SW480 (cell line): ENCODE results near the gene LAMA5.
"Not testable (repeated sequence)": the region's sequence is repeated elsewhere in the genome, so short reads cannot be mapped to it uniquely, and the experiment has no call there.

Experiments used
- DNase-seq: peaks from one replicate; pipeline ENCODE4 v3.0.0-alpha.2; 2016; ENCODE audit warnings: low spot score

The LAMA5 gene

DNA sequence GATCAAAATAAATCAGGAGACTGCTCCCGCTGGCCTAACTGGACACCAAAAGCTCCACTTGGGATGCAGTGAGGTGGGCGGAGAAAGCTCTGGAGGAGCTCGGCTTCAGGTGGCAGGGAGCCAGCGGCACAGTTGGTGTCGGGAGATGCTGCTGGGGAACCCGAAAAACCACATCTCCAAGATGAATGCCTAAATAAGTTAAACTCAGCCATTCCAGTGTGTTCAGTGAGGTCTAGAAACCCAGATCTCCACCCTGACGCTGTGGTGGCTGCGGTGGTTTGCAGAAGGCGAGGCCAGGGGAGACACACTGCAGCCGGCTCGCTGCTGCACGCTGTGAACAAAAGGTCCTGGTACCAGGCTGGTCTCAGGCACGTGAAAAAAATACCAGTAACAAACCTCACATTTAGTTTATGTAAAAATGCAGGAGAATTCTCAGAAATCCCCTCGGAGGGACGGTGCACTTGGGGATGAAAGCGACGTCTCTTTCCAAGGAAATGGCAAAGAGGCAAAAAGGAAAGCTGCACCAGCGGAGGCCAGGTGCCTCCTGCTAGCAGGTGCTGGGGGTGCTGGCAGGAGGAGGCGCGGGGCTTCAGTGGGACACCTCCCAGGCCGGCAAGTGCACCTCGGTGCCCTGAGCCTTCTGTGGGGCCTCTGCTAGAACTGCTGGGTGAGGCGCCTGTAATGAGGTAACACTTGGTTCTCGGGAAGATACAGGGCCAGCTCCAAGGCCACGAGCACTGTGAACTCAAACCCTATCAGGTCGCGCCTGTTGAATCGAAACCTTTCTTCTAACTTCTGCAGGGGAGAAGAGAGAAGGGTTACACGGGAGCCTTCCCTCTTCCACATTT is 23.4 kb upstream of the LAMA5 start:
- no peak for DNase-seq

DNA sequence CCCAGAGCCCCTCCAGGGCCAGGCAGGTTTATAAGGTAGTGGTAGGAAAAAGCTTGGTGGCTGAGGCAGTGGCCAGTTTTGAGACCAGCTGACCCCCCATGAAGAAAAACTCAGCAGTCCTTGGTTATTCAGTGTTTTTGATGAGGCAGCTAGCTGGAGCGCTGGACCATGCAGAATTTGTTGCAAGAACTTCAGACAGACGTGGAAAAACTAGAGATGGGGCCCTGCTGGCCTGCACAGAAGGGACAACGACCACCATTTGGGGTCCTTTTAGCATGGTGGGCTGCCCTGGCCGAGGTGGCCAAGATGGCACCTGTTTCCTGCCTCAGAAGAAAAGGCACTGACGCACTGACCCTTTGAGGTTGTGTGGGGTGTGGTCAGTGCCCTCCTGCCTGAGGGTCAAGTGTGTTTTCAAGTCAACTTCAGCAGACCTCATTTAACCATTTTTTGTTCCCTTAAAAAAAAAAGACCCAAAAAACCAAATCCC is 22.5 kb upstream of the LAMA5 start:
- DNase-seq: no peak

DNA sequence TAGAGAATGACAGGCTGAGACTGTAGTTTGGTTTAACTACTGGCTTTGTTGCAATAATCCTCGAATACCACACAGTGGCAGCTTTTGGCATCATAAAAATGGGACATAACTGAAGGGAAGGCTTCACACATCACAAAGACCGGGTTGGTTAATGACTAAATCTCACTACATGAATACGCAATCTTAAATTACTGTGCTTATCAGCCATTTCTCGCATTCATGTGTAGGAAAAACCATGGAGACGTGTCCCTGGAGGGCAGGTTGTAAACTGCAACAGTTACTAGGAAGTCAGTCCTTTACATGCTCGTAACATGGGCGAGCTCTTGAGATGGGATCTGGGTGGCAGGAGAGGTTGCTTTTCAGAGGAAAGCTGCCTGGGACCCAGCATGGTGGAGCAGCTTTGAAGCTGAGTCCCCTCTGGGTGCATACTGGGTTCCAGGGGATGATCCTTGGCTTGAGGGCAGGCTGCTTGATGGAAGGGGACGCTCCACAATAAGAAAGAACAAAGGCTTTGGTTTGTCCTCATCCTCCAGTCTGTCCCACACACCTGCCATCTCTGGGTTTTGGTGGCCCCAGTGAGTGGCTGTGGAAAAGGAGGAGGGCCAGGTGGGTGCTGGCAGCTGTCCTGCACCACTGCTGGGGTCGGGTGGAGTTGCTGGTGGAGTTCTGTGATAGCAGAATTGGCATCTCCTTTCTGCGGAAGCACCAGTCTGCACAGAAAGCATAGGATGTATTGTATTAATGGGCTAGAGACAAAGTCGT is 21.9 kb upstream of the LAMA5 start:
- no peak for DNase-seq

DNA sequence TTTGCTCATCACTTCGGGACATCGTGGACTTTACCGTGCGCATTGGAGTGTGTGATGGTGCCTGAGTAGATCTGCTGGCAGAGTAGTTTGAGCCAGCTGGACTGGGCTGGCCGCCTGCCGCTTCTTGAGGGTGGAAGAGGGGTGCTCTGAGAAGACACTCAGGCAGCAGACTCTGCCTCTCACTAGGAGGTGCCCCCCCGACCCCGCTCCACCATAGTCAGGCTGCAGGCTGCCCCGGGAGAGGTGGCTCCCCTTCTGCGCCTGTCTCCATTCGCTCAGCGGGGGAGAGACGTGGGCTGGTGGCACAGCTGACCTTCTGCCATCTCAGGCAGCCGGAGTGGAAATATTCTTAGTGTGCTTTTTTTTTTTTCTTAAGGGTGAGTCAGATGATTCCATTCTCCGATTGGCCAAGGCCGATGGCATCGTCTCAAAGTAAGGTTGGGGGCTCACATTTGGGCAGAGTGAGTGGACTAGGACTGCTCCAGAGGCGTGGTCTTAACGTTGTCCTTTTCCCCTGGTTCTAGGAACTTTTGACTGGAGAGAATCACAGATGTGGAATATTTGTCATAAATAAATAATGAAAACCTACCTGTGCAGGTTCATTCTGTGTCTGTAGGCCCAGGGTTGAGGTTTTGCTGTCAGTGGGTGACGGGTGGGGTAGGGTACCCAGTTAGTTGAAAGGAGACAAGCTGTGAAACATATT is 21.0 kb upstream of the LAMA5 start:
- DNase-seq: no peak

DNA sequence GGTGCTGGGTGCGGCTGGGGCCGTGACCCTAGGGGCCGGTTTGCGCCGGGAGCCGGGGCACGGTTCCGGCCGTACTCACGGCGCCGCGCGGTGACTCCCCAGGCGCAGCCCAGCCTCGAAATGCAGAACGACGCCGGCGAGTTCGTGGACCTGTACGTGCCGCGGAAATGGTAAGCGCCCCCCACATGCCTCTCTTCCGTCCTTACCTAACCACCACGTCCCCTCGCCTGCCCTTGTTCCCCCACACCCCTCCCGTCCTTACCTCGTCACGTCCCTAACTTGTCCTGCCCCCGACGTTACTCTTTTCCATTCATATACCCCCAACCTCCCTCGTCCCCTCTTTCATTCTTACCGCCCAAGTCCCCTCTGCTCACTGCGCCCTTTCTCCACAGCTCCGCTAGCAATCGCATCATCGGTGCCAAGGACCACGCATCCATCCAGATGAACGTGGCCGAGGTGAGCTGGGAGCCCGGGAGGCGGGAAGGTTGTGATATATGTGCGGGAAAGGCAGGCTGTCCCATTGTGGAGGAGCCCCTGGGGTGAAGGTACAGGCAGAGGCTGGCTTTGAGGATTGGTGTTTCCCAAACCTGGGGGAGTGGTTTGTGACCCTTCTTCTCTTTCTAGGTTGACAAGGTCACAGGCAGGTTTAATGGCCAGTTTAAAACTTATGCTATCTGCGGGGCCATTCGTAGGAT is 20.3 kb upstream of the LAMA5 start:
- no peak for DNase-seq

DNA sequence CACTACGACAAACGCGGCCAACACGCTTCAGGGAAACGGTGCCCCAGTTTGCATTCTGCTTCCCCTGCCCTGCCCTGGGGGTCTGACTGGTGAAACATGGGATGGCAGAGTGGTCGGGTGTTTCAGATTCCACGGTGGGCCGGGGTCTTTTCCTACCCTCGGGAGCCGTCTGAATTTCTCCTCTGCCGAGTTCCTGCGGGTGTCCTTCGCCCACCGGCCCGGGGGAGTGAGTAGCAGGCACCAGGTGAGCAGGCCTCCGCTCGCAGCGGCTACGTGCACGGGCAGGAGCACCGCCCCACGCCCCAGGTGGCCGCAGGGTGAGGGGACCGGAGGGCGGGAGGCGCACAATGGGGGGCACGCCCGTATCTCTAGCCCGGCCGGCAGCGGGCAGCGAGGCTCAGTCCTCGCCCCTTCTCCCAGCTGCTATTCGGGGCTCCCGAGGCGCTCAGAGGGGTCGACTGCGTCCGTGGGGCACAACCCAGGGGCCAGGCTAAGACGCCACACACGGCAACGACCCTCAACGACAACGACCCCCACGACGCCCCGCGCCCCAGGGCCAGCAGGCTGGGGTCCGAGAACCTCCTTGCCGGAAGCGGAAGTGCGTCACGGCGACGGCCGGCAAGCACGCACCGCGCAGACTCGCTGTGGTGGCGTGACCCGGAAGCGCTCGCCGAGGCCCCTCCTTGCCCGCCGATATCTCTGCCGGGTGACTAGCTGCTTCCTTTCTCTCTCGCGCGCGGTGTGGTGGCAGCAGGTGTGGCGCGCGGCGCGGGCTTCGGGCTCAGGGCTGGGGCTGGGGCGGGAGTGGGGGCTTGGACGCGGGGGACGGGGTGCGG is 19.5 kb upstream of the LAMA5 start, which contains the start of gene RPS21:
RPS21 (plus strand) TSS at position 721 of the 836 bp plus-strand sequence. CDS start 236 bp downstream, outside the sequence.
- DNase-seq: peak; percentile 95

DNA sequence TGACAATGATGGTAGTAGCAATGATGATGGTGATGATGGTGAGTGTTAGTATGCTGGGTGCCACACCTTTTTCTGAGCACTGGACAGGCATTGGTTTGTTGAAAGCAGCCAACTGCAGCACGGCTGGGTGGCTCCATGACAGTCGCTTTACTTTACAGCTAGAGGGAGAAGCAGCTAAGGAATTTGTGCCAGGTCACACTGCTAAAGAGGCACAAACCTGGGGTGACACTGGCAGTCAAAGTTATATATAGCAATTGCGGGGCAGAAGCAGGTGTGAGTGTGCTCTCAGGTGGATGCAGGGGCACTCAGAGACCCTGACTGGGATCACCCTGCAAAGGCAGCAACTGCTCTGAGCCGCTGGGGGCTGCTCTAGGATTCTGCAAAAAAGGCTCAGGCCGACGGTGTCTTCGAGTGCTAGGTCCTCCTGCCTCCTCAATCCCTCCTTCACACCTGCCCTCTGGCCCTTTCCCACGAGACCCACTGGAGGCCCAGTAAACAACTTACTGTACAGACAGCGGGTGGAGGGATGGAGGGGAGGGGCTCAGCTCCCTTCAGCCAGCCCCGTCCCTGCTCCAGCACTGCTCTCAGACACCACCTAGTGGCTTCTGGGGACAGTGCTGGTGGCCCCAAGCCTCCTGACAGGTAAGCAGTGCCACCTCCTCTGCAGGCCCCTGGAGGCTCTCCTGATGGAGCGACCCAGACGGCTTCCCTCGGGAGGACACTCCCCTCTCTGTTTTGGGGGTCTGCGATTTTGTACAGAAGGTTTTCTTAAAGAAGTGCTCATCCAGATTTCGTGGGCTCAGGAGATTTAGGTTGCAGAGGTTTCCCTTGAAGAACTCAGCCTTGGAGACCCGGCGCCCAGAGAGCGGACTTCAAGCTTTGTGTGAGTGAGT is 15.4 kb upstream of the LAMA5 start:
- peak; percentile 84 for DNase-seq

DNA sequence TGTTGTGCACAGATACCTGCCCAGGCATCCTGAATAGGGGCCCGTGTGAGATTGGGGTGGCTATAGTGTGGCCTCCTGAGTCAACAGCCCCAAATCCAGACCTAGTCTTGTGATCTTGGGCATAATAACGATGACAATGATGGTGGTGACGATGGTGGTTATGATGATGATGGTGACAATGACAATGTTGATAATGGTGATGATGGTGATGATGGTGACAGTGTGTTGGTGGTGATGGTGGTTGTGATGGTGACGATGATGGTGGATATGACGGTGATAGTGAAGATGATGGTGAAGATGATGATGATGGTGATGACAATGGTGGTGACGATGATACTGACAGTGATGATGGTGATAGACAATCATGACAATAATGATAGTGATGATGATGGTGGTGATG is 14.7 kb upstream of the LAMA5 start:
- no peak for DNase-seq

DNA sequence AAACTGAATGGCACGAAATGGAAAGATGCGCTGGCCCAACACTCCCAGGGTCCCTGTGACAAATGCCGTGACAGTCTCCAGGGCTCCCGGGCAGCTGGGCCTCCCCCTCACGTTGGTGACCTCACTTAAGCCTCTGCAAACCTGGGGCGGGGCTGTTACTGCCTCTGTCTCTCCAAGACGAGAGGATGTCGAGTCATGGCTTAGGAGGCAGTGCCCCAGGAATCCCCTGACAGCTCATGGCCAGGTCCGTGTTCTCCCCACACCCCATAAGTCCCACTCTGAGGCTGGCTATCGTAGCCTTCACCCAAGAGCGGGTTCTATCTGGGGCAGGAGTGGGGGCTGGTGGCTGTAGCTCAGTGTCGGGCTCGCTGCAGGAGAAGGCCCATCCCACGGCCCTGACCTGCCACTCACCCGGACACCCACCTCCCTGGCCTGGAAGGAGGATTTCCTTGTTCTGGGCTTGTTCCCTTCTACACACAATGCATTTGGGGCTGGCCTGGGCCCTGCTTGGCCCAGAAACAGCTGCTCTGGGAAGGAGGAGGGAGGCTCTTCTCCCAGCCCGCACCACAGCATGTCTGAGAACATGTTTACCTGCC is 14.2 kb upstream of the LAMA5 start:
- DNase-seq: no peak

DNA sequence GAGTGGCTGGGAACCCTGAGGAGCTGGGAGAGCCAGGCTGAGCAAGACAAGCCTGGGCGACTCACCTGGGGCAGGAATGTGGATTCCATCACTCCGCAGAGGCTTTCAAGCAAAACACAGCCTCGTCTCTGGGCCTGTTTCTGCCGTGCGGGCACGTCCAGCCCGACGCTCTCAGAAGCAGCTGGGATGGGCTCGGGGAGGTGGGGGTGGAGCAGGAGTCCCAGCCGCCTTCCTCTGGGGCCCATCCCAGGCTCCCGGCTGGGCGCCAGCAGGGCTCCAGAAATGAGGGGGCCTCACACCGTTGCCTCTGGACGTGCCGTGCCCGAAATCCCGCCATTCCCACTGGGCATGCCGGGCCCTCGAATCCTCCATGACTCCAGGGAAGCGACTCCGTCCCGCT is 11.1 kb upstream of the LAMA5 start:
- no peak for DNase-seq

DNA sequence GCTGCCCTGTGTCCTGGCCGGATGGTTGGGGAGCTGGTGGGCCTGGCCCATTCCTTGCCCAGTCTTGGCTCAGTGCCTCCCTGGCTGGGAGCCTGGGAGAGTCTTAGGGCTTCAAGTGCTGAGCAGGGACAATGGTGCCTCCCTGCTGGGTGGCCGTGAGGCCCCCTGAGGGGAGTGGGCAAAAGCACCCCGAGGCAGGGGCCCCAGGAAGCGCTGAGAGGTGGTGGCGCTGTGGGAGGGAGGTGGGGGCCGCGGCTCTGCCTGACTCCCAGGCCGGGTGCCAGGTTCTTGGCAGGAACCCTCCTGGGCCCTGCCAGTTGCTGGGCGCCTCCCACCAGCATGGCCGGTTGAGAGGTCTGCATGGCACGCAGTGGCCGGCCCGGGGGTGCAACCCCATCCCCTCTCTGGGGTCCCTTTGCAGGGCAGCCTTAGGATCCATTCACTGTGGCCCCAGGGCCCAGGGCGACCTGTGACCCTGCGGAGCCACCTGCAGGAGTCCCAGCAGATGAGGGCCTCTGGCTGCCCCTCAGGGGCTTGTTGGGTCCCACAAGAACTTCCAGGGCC is 10.6 kb upstream of the LAMA5 start:
- DNase-seq: no peak

DNA sequence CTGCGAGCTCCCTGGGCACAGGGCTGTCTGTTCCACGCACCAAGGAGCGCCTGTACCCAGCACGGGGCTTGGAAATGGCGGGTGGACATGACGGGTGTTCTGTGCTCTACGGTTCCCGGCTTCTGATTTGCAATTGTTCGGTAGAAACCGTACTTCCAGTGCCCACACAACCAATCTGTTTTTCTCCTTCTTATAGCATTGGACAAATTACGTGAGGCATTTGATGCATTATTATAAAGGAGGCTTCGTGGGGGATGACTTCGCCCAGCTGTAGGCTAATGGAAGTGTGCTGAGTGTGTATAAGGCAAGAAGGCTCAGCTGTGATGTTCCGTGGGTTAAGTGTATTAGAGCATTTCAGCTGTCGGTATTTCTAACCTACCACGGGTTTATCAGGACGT is 10.0 kb upstream of the LAMA5 start:
- DNase-seq: no peak

DNA sequence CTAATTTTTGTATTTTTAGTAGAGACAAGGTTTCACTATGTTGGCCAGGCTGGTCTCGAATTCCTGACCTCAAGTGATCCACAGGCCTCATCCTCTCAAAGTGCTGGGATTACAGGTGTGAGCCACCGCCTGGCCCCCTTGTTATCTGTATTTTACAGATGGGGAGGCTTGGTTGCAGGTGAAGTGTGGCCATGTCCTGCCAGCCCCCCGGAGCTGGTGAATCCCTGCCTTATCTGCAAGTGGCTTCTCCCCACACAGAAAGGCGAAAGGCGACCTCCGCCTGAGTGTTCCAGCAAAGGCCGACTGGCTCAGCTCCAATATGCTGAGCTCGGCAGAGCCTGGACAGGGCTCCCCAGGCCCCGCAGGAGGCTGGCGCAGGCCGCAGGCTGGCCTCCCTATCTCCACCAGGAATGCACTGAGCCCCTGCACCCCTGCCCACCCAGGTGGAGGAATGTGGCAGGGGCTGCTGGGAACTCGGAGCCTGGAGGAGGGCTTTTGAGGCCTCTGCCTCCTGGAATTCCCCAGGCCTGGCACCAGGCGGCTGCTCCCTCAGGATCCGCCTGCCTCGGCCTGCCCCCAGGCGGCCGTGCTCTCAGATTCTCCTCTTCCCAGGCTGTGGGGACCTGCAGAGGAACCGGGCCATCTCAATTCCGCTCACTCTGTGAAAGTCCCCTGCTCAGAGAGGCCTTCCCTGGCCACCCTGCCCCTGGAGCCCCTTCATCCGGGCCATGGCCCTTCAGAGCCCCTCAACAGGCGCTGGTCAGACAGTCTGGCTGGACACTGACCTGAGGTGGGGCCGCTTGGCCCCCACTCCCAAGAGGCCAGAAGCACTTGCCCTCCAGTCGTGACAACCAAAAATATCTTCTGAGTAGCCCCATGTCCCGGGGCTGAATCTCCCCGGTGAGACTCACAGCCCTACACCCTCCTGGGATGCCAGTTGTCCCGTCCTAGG is 9.3 kb upstream of the LAMA5 start:
- DNase-seq: no peak

DNA sequence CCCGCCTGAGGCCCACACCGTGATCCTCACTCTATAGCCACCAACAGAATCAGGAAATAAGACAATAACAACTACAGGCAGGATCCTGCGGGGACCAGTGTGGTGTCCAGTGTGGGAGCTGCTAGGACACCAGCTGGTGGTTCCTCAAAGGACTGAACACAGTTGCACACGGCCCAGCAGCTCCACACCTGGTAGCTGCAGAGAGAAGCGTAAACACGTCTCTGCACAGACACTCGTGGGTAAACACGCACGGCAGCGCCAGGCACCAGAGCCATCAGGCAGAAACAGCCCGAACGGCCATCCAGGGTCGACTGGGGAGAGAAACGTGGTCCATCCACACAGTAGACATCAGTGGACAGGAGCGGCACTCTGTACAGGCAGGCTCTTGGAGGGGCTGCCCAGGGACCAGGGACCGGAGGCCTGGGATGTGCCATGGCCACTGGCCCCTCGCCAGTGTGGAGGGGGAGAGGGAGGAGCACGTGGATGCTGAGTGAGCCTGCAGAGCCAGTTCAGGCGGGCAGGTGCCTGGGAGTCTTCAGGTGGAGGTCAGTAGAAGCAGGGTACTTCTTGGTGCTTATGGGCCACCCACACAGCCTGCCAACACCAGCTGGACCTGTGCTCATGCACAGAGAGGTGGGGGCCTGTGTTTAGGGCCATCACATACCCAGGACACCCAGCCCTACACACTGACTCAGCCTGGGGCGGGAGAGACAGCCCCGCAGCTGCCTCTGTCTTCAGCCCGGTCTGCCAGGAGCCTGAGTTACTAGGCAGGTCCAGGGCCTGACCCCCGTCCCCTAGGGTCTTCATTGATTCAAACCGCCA is 7.4 kb upstream of the LAMA5 start:
- DNase-seq: no peak

DNA sequence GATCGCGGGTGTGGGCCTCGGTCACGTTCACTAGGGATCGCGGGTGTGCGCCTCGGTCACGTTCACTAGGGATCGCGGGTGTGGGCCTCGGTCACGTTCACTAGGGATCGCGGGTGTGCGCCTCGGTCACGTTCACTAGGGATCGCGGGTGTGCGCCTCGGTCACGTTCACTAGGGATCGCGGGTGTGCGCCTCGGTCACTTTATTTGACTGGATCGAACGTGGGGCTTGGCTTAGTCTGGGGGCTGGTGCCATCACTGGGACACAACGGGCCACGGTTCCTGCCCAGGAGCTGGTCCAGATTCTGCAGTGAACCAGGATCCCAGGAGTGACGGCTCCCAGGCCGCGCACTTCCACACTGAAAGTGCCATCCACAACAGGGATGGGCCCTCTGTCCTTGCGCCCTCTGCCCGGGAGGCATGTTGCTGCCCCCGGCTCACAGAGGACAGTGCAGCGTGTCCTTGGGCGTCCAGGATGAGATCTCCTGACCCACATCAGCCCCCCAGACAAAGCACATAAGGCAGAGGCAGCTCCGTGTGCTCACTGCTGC is 6.6 kb upstream of the LAMA5 start:
- DNase-seq: not testable (repeated sequence)

DNA sequence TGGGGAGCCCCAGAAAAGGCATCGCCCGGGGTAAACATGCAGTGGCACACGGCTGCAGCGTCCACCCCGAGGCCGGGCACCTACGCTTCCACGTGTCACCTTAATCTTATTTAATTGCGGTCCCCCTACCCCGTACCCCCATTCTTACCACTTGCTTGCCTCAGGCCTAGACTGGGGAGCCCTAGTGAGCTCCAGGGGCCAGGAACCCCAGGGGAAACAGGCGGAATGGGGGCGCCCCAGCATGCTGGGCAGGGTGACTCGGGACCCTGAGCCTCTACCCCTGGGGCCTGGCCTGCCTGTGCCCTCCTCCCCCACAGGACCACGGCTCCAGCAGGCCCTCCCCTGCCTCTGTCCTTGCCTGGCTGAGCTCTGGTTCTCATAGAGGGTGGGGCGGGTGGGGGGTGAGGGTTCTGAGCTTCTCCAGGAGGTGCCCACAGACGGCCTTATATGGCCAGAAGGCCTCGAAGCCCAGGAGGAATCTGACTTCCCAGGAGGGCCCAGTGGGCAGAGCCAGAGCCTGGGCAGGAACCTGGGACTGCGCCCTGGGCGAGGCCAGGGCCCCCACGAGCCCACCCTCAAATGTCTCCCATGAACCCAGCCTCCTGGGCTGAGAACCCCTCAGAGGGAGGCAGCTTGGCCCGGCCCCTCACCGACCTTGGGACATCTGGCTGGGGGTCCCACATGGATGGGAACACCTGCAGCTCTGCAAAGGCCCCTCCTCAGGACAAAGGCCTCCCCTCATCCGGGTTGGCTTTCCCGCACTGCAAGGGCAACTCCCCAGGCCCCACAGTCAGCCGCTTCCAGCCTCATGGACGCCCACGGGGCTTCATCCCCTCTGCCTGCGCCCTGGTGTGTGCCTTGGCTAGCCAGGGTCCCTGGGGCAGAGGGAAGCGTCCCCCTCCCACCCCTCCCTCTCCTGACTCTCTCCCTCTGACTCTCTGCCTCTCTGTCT is 5.2 kb upstream of the LAMA5 start:
- DNase-seq: no peak
